SK-N-MC (cell line): Measurements from ENCODE around the gene THOC6.

ENCODE experiments used
- EZH2 ChIP-seq: fragments of 200-600 bp; sonication (generic); IDR thresholded peaks from one replicate; pipeline ENCODE4 v1.6.1; 2017; ENCODE audit warnings: antibody characterized with exemption
- POLR2AphosphoS5 ChIP-seq: IDR thresholded peaks from 2 replicates; pipeline ENCODE4 v1.6.1; 2012; ENCODE audit warnings: mild to moderate bottlenecking, low read depth, low read length, borderline replicate concordance

GRCh38 chr16:2992383-2993081 lies 31.3 kb upstream of the THOC6 start:
- TF ChIP-seq EZH2: no peak
- TF ChIP-seq POLR2AphosphoS5: no peak
